ENCODE measurements around the gene TMEM242. TPM values are rescaled to one million over a fixed set of nuclear protein-coding genes. Genes with fewer than 3 reads are reported as not detected.

TMEM242 gene
- total RNA-seq, 1 donor from 2014 or later = 9.7 TPM

DNA sequence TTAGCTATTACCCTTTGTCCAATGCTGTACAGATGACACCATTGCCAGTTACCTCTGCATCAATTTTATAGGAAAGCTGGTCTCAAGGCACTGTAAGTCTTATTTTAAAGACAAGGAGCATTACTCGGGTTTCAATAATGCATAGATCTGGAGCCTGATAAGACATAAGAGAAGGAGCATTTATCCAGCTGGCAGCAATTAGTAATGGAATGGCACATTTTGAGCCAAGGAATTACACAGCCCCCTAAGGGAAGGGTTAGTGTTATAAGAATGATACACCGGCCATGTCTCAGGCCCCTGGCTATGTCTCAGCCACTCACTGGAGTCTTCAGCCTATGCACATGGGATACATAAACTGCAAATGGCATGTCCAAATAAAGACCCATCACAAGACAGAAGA lies 23.1 kb upstream of the TMEM242 start:
- Histone ChIP-seq H3K4me3 (ENCODE audit: insufficient read depth, low read depth, low read length) (no peak overlapping the region), H3K79me2 (ENCODE audit: insufficient read depth, low read length) (no peaks in the 10 kb centered on the region), H3K4me1 (ENCODE audit: insufficient read depth, low read length) (no peaks in the 10 kb centered on the region), H4K20me1 (ENCODE audit: insufficient read depth, low read length) (no peaks in the 10 kb centered on the region), H3K27ac (ENCODE audit: low read depth, low read length) (no peak overlapping the region), H3K27me3 (ENCODE audit: insufficient read depth, low read length) (peaks cover 26% of the 10 kb centered on the region), H3K36me3 (ENCODE audit: insufficient read depth, low read length) (no peaks in the 10 kb centered on the region), H3K4me2 (ENCODE audit: low read length) (no peak overlapping the region), H2AFZ (ENCODE audit: low read depth, low read length) (no peak overlapping the region), H3K9me3 (ENCODE audit: insufficient read depth, low read depth, low read length) (no peaks in the 10 kb centered on the region), H3K9ac (ENCODE audit: low read length) (no peak overlapping the region)
- Mint-ChIP-seq H3K27ac (ENCODE audit: unreplicated experiment) (no peak overlapping the region), H3K9me3 (ENCODE audit: unreplicated experiment) (peaks cover 10% of the 10 kb centered on the region), H3K4me1 (ENCODE audit: low read depth, unreplicated experiment) (peaks cover 2% of the 10 kb centered on the region), H3K27me3 (ENCODE audit: low read depth, unreplicated experiment) (peaks cover 25% of the 10 kb centered on the region), H3K36me3 (ENCODE audit: low read depth, unreplicated experiment) (no peaks in the 10 kb centered on the region), H3K4me3 (ENCODE audit: unreplicated experiment) (no peak overlapping the region)
- DNase-seq (ENCODE audit: low read depth) (no peak), FAIRE-seq (no peak)
- no peak for TF ChIP-seq EZH2 (IDR thresholded peaks at IDR 0.05; ENCODE audit: insufficient read depth, low read length)
- TF ChIP-seq, protein P1, sequence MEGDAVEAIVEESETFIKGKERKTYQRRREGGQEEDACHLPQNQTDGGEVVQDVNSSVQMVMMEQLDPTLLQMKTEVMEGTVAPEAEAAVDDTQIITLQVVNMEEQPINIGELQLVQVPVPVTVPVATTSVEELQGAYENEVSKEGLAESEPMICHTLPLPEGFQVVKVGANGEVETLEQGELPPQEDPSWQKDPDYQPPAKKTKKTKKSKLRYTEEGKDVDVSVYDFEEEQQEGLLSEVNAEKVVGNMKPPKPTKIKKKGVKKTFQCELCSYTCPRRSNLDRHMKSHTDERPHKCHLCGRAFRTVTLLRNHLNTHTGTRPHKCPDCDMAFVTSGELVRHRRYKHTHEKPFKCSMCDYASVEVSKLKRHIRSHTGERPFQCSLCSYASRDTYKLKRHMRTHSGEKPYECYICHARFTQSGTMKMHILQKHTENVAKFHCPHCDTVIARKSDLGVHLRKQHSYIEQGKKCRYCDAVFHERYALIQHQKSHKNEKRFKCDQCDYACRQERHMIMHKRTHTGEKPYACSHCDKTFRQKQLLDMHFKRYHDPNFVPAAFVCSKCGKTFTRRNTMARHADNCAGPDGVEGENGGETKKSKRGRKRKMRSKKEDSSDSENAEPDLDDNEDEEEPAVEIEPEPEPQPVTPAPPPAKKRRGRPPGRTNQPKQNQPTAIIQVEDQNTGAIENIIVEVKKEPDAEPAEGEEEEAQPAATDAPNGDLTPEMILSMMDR (IDR thresholded peaks at IDR 0.05; ENCODE audit: insufficient read depth, low read depth, low read length) = no peak

DNA sequence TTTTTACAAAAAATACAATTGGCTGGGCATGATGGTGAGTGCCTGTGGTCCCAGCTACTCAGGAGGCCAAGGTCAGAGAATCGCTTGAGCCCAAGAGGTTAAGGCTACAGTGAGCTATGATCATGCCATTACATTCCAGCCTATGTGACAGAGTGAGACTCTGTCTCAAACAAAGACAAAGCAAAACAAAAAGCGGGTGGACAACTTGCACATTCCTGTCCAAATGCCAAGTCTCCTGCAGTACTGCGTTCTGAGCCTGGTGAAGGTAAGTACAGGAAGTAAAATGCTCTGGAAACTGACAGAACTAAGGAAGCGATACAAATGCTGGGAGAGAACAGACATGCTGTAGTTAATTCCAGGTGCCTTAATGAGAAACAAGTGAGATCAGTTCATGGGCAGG lies 20.4 kb upstream of the TMEM242 start:
- H3K4me2 ChIP-seq (ENCODE audit: low read length) = no peak overlapping the region
- H3K4me1 Mint-ChIP-seq (ENCODE audit: low read depth, unreplicated experiment) = peaks cover 2% of the 10 kb centered on the region
- TF ChIP-seq, protein P1 (IDR thresholded peaks at IDR 0.05; ENCODE audit: insufficient read depth, low read depth, low read length) = no peak
- TF ChIP-seq EZH2 (IDR thresholded peaks at IDR 0.05; ENCODE audit: insufficient read depth, low read length) = no peak
- H4K20me1 ChIP-seq (ENCODE audit: insufficient read depth, low read length) = no peaks in the 10 kb centered on the region
- no peaks in the 10 kb centered on the region for H3K9me3 ChIP-seq (ENCODE audit: insufficient read depth, low read depth, low read length)
- no peak overlapping the region for H2AFZ ChIP-seq (ENCODE audit: low read depth, low read length)
- H3K27me3 ChIP-seq (ENCODE audit: insufficient read depth, low read length) = peaks cover 28% of the 10 kb centered on the region
- H3K4me1 ChIP-seq (ENCODE audit: insufficient read depth, low read length) = no peaks in the 10 kb centered on the region
- no peak overlapping the region for H3K4me3 ChIP-seq (ENCODE audit: insufficient read depth, low read depth, low read length)
- no peaks in the 10 kb centered on the region for H3K36me3 ChIP-seq (ENCODE audit: insufficient read depth, low read length)
- peaks cover 25% of the 10 kb centered on the region for H3K27me3 Mint-ChIP-seq (ENCODE audit: low read depth, unreplicated experiment)
- no peak overlapping the region for H3K27ac ChIP-seq (ENCODE audit: low read depth, low read length)
- H3K4me3 Mint-ChIP-seq (ENCODE audit: unreplicated experiment) = no peak overlapping the region
- no peak overlapping the region for H3K27ac Mint-ChIP-seq (ENCODE audit: unreplicated experiment)
- DNase-seq (ENCODE audit: low read depth) = no peak
- H3K36me3 Mint-ChIP-seq (ENCODE audit: low read depth, unreplicated experiment) = no peaks in the 10 kb centered on the region
- no peak overlapping the region for H3K9ac ChIP-seq (ENCODE audit: low read length)
- H3K79me2 ChIP-seq (ENCODE audit: insufficient read depth, low read length) = no peaks in the 10 kb centered on the region
- FAIRE-seq = no peak
- peaks cover 2% of the 10 kb centered on the region for H3K9me3 Mint-ChIP-seq (ENCODE audit: unreplicated experiment)

DNA sequence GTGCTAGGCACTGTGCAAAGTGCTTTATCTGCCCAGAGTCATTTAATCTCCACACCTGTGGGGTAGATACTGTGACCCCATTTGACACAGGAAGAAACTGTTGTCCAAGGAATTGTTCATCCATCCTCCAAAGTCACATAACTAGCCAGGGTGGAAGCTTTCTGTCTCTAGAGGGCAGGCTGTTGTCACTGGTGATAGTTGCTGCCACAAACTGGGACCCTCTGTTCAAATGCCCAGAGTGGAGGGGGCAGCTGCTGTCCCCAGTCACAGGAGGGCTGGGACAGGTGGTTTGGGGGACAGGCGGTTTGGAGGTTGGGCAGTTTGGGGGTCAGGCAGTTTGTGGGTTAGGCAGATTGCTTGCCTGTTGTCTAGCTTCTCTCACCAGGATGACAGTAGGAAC lies 16.1 kb upstream of the TMEM242 start:
- FAIRE-seq = no peak
- no peaks in the 10 kb centered on the region for H3K9me3 Mint-ChIP-seq (ENCODE audit: unreplicated experiment)
- Histone ChIP-seq H3K36me3 (ENCODE audit: insufficient read depth, low read length) (no peaks in the 10 kb centered on the region), H2AFZ (ENCODE audit: low read depth, low read length) (no peak overlapping the region), H3K4me3 (ENCODE audit: insufficient read depth, low read depth, low read length) (no peak overlapping the region), H3K79me2 (ENCODE audit: insufficient read depth, low read length) (no peaks in the 10 kb centered on the region), H3K9me3 (ENCODE audit: insufficient read depth, low read depth, low read length) (no peaks in the 10 kb centered on the region), H3K9ac (ENCODE audit: low read length) (no peak overlapping the region), H3K4me1 (ENCODE audit: insufficient read depth, low read length) (no peaks in the 10 kb centered on the region), H3K27ac (ENCODE audit: low read depth, low read length) (no peak overlapping the region), H3K27me3 (ENCODE audit: insufficient read depth, low read length) (peaks cover 13% of the 10 kb centered on the region), H4K20me1 (ENCODE audit: insufficient read depth, low read length) (no peaks in the 10 kb centered on the region), H3K4me2 (ENCODE audit: low read length) (no peak overlapping the region)
- no peaks in the 10 kb centered on the region for H3K36me3 Mint-ChIP-seq (ENCODE audit: low read depth, unreplicated experiment)
- H3K27ac Mint-ChIP-seq (ENCODE audit: unreplicated experiment) = no peak overlapping the region
- peaks cover 2% of the 10 kb centered on the region for H3K4me1 Mint-ChIP-seq (ENCODE audit: low read depth, unreplicated experiment)
- H3K27me3 Mint-ChIP-seq (ENCODE audit: low read depth, unreplicated experiment) = peaks cover 7% of the 10 kb centered on the region
- no peak for TF ChIP-seq EZH2 (IDR thresholded peaks at IDR 0.05; ENCODE audit: insufficient read depth, low read length)
- TF ChIP-seq, protein P1 (IDR thresholded peaks at IDR 0.05; ENCODE audit: insufficient read depth, low read depth, low read length) = no peak
- no peak for DNase-seq (ENCODE audit: low read depth)
- no peak overlapping the region for H3K4me3 Mint-ChIP-seq (ENCODE audit: unreplicated experiment)

Measured in astrocyte (in vitro differentiated cells and primary cell).